DMS153 (cell line): ENCODE measurements around the gene KIF26A.

ENCODE experiments used
- DNase-seq: peaks from one replicate; lab custom pipeline; 2025; lab: John Stamatoyannopoulos, UW

The KIF26A gene

DNA sequence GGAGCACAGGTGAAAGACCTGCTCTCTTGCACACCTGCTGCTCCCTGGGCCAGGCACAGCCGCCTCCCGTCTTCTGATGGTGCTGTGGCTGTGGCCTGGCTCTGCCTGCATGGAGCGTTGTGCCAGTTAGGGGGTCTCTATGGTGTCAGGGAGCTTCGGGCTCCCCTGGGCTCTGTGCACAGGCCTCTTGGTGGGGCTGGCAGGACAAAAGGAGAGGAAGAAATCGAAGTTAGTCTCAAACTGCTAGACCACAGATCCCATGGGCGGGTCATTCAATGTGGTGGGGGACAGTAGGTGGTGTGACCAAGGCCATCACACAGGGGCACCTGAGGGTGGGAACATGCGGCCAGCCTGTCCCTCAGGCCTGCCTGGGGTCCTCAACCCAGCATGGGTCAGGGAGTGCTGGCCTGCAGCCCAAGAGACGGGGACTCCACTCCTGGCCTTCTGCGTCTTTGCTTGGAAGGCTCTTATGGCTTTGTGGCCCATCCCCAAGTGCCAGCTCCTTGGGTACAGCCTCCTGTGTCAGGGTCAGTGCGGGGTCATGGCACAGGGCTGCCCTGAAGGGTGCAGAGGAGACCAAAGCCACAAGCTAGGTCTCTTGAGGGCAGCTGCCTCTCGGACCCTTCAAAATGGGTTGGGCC is 84.1 kb downstream of the KIF26A start:
- DNase-seq: no peak

DNA sequence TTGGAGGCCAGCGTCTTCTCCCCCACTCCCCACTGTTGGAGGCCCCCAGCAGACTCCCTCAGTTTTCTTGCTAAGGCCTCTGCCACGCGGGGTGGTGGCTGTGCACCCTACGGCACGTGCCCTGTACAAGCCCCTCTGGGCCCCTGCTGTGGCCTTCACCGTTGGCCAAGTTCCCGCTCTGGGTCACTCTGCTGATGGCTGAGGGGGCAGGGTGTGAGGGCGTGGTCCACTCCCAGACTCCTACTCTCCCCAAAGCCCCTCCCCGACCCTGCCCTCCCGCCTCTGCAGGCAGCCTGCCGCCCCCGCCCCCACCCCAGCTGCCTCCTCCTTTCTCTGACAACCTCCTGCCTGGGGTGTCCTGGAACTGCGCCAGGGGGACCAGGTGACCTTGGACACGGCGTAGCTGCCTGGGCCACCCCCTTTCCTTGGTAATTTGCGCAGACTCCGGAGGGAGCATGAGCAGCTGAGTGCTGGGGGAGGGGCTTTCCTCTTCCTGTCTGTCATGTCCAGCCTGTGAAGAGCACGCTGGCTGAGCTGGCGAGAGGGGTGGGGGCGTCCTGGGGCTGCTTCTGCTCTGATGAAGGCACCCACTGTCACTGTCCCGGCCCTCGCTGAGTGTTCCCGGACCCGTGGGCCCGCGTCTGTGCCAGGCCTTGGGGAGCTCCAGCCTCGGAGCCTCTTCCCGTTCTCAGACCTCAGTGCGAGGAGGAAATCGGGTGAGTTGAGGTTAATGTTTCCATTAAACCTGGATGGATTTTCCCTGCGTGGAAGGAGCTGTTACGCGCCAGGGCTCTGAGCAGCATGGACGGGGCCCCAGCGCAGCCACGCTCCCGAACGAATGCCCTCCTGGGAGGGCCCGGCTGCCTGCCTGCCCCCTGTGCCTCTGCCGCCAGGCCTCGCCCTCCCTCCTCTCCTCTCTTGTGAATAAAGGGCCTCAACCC is 85.0 kb downstream of the KIF26A start:
- peak; percentile 67 for DNase-seq

DNA sequence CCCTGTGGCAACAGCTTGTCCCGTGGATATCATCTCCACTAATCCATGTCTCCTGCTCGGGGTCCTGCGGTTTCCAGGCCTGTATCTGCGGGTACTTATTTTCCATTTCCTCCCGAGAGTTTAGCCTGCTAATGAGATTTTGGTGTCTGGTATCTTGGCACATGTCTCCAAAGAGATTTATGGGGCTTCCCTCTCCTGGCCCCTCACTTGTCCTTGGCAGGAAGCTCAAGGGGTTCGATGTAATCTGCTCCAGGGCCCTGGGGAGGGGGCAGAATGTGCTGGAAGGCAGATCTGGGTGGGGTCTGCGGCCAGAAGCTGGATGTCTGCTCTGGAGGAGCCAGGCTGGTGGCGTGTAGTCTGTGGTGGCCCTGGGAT is 85.7 kb downstream of the KIF26A start:
- no peak for DNase-seq

DNA sequence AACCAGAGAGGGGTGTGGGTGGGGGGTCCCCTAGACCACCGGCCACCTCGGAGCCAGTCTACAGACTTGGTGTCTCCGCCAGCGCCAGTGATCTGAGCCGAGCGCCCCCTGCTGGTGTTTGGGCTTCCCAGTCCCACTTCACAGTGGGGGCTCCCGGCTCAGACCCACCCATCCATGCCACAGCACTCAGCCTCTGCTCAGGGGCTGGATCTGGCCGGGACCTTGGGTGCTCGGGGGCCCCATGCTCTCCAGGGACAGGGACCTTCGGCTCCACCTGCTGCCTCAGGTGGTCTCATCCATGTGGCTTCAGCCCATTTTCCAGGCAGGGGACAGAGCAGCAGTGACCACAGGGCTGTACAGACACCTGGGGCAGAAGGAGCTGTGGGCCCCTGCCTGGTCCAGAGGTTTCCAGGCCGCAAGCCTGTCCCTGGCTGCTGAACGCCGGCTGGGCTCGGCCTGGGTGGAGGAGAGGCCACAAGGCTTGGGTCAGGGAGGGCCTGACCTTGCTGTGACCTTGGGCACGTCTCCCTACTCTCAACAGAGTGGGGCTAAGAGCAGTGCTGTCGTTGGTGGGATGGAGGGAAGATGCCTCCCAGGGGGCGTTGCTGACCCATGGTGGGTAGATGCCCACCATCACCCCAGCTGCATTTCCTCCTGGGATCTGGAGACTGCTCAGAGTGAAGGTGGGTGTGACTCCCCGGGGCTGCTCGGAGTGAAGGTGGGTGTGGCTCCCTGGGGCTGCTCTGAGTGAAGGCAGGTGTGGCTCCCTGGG is 86.3 kb downstream of the KIF26A start:
- no peak for DNase-seq

DNA sequence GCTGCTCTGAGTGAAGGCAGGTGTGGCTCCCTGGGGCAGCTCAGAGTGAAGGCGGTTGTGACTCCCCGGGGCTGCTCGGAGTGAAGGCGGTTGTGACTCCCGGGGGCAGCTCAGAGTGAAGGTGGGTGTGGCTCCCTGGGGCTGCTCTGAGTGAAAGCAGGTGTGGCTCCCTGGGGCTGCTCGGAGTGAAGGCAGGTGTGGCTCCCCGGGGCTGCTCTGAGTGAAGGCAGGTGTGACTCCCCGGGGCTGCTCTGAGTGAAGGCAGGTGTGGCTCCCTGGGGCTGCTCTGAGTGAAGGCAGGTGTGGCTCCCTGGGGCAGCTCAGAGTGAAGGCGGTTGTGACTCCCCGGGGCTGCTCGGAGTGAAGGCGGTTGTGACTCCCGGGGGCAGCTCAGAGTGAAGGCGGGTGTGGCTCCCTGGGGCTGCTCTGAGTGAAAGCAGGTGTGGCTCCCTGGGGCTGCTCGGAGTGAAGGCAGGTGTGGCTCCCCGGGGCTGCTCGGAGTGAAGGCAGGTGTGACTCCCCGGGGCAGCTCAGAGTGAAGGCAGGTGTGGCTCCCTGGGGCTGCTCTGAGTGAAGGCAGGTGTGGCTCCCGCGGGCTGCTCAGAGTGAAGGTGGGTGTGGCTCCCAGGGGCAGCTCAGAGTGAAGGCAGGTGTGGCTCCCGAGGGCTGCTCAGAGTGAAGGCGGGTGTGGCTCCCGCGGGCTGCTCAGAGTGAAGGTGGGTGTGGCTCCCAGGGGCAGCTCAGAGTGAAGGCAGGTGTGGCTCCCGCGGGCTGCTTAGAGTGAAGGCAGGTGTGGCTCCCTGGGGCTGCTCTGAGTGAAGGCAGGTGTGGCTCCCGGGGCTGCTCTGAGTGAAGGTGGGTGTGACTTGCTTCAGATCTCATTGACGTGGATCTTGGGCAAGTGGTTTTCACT is 87.1 kb downstream of the KIF26A start:
- peak; percentile 90 for DNase-seq

DNA sequence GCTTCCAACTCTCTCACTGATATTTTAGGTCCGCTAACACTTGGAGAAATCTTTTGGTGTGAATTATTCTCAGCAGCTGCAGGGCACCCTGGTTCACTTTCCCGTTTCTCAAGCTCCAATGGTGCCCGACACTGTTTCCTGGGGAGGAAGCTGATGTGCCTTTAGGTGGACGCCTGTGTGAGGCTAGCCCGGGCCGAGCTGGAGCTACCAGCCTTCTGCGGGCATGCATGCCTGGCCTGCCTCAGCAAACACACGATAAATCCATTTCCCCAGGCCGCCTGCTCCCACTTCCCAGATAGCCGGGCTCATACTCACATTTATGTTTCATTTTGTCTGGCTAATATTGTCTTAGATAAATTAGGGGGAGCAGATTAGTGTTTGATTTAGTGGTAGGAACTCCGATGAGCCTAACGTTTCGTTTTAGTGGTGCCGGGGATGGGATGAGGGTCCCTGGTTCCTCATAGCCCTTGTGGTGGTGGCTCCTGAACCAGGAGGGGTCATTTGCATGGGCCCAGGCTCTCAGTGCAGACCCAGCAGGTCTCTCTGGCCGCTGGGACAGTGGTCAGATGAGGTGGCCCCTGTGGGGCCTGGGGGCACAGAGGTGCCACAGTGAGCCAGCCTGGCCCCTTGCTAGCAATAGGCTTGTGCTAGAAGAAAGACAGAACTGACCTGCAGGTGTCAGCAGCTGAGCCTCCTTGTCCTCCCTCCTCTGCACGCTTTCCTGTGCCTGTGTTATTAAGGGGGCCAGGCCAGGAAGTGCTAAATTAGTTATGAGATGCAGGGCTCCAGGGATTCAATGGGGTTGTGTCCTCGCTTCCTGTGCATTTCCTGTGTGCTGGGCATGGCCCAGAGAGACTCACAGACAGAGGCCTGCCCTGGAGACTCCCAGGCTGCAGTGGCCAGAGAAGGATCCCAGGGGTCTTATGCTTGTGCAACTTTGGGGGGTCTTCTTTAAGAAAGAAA is 88.3 kb downstream of the KIF26A start:
- no peak for DNase-seq

DNA sequence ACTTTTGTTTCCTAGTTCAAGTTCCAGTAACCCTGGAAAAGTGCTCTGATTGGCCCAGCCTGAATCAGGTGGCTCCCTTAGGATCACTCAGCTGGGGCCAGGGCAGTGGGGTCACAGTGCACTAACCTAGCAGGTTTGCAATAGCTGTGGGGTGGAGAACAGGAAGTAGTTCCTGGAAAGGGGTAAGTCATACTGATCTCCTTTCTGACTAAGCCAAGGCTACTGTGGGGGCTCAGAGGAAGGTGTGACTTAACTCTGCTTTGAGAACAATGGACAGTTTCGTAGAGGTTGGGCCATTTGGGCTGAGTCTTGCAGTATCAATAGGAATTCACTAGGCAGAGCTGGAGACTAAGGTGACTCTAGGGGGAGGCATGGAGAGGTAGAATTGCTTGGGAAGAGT is 89.4 kb downstream of the KIF26A start:
- DNase-seq: no peak

DNA sequence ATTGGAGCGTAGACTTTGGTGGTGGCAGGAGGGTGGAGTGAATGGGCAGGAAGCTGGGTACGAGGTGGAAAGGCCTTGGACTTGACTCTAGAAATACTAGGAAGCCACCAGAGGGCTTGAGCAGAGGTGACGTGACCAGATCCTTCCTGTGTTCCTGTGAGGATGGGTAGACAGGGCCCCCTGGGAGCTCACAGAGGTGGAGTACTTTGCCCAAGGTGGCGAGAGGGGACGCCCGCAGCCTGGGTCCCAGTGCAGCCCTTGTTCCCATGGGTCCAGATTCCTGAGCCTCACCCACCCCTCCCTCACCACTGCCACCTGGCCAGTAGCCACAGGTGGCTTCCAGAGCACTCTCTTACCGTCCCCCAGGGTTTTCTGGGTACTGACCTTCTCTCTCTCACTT is 89.8 kb downstream of the KIF26A start:
- no peak for DNase-seq

DNA sequence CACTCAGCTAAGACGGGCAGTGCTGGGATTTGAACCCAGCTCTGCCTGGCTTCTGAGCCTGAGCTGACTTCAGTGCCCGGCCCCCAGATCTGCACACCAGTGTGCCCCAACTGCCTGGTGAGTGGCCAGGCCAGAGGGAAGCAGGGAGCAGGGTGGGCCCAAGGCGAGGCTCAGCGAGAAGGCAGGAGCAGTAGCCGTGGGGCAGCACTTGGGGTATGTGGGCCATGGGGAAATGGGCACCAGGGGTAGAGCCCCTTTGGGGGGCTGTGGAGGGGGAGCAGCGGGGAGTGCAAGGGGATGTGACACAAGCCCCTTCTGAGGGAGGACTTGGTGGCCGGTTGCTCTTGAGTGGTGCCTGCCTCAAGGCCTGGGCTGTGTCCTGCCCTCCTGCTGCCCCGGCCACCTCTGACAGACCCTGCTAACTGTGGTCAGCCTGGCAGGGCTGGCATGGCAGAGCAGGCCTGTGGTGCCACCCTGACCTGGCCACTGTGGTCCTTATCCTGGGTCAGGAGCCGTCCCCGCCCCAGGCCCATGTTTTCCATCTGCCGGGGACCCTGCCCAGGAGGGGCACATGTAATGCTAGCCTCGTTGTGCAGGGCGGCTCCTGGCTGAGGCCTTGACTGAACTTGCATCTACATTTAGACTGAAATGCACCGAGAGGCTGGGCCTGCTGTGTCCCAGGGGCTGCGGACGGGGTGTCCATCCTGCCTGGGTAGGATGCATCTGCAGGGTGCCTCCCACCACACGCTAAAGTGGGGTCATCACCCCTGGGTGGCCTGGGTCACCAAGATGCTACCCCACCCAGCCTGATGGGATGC is 90.5 kb downstream of the KIF26A start:
- no peak for DNase-seq

DNA sequence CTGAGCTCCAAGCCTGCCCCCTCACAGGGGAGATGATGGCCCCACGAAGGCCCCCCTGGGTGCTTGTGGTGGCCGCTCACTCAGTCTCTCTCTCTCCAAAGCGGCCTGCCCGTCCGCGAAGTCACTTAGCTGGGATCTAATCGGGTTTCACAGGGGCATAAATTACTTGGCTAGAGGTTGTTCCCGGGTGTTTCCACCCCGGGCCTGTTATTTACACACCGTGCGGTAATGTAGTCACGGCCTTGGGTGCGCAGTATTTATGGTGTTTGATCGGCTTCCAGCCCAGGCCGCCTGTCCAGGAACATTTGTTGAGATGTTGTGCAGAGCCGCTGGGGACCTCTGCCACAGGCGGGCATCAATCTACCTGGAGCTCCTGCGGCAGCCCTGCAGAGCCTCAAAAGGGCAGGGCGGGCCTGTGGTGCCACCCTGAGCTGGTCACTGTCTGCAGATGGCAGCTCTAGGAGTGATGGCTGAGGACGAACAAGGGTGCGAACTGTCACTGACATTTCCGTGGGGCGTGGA is 91.2 kb downstream of the KIF26A start:
- DNase-seq: no peak

DNA sequence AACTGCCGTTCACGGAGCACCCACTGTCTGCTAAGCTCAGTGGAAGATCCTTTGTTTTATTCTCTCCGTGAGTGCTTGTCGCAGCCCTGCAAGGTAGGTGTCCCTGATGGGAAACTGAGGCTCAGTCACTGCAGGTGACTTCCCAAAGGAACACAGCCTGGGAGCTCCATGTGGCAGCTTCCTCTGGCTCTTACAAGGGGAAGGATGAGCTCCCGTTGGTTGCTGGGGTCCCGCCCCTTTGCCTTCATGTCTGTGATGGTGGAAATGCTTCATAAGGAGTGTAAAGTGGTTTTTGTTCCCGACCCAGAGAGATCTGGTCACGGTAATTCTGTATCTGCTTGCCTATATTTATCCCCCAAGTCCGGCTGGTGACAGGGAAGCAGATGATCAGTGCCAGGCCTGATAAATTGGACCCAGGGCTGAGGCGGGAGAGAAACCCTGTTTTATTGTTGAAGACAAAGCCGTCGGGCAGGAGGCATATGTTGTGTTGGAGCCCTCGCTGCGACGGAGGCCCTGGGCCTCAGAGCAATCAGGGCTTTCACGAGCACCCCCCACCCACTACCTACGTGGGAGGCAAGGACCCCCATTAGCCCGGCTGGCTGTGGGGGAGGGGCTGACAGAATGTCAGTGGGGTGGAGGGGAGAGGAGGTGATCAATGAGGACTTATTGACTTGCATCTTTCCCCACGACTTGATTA is 91.9 kb downstream of the KIF26A start:
- no peak for DNase-seq
